ENCODE results near the gene DNAAF5.
"Not testable (repeated sequence)": the region's sequence is repeated elsewhere in the genome, so short reads cannot be mapped to it uniquely, and the experiment has no call there.

The DNAAF5 gene

GRCh38 chr7:800692-801091 is 74.2 kb downstream of the DNAAF5 start:
- no peak for TF ChIP-seq Cebpa-rat (IDR thresholded peaks at IDR 0.05)
- peak overlapping the region in 9 of 11 experiments; percentile 34 to 72 (median 41); a peak in 11 of 22 replicates for H3K4me2 ChIP-seq
- H4K20me1 ChIP-seq, result no peaks in the 10 kb centered on the region
- peak overlapping the region in 3 of 11 experiments; percentile 18 to 44 (median 35); a peak in 3 of 22 replicates for H3K27ac ChIP-seq
- no peaks in the 10 kb centered on the region for H3K27me3 ChIP-seq
- peaks cover 0 to 13% (median 6%) of the 10 kb centered on the region in 11 experiments; a peak in 8 of 22 replicates for H3K36me3 ChIP-seq
- peaks cover 23 to 64% (median 35%) of the 10 kb centered on the region in 10 experiments for H3K4me1 ChIP-seq
- no peak overlapping the region for H3K9ac ChIP-seq
- H3K9me3 ChIP-seq (replicated peaks in 1 of 11), result peaks cover 0 to 16% (median 7%) of the 10 kb centered on the region in 11 experiments; a peak in 15 of 22 replicates
- no peak overlapping the region for H3K4me3 ChIP-seq

- H3K36me3 ChIP-seq, result peaks cover 0 to 13% (median 6%) of the 10 kb centered on the region in 11 experiments; a peak in 8 of 22 replicates
- not testable (repeated sequence) for H3K27ac ChIP-seq, H3K4me3 ChIP-seq, H4K20me1 ChIP-seq, H3K4me2 ChIP-seq, H3K27me3 ChIP-seq, H3K9ac ChIP-seq
- peaks cover 23 to 64% (median 35%) of the 10 kb centered on the region in 10 experiments for H3K4me1 ChIP-seq
- peaks cover 0 to 20% (median 14%) of the 10 kb centered on the region in 11 experiments; a peak in 17 of 22 replicates for H3K9me3 ChIP-seq (replicated peaks in 1 of 11)
Measured at GRCh38 chr7:801351-801750, 74.9 kb downstream of the DNAAF5 start.

GRCh38 chr7:801940-802381 is 75.5 kb downstream of the DNAAF5 start:
- Histone ChIP-seq H3K4me2 (peak overlapping the region in 4 of 11 experiments; percentile 33 to 56 (median 46); a peak in 7 of 22 replicates), H3K9ac (no peak overlapping the region), H3K4me1 (peaks cover 23 to 64% (median 35%) of the 10 kb centered on the region in 10 experiments), H3K9me3 (replicated peaks in 1 of 11) (peaks cover 0 to 26% (median 19%) of the 10 kb centered on the region in 11 experiments; a peak in 21 of 22 replicates), H3K36me3 (peaks cover 0 to 13% (median 6%) of the 10 kb centered on the region in 11 experiments; a peak in 8 of 22 replicates), H4K20me1 (no peaks in the 10 kb centered on the region), H3K27me3 (no peaks in the 10 kb centered on the region), H3K4me3 (no peak overlapping the region), H3K27ac (peak overlapping the region in 6 of 11 experiments; percentile 30 to 62 (median 46); a peak in 6 of 22 replicates)
- no peak for TF ChIP-seq Cebpa-rat (IDR thresholded peaks at IDR 0.05)

GRCh38 chr7:802500-803242 is 76.2 kb downstream of the DNAAF5 start:
- H3K4me1 ChIP-seq, result peaks cover 23 to 64% (median 35%) of the 10 kb centered on the region in 10 experiments
- no peak overlapping the region for H3K4me3 ChIP-seq
- H3K4me2 ChIP-seq, result peak overlapping the region; percentile 33 to 75 (median 50); a peak in 21 of 22 replicates
- no peaks in the 10 kb centered on the region for H3K27me3 ChIP-seq
- H3K27ac ChIP-seq, result peak overlapping the region in 8 of 11 experiments; percentile 17 to 62 (median 46); a peak in 14 of 22 replicates
- TF ChIP-seq Cebpa-rat (IDR thresholded peaks at IDR 0.05), result no peak
- H4K20me1 ChIP-seq, result no peaks in the 10 kb centered on the region
- H3K9ac ChIP-seq, result peak overlapping the region in 5 of 11 experiments; percentile 3 to 35 (median 30); a peak in 8 of 22 replicates
- H3K9me3 ChIP-seq (replicated peaks in 1 of 11), result peaks cover 7 to 33% (median 26%) of the 10 kb centered on the region in 11 experiments
- H3K36me3 ChIP-seq, result peaks cover 0 to 12% (median 6%) of the 10 kb centered on the region in 11 experiments; a peak in 8 of 22 replicates

GRCh38 chr7:803243-803635 is 76.7 kb downstream of the DNAAF5 start:
- TF ChIP-seq Cebpa-rat (IDR thresholded peaks at IDR 0.05), result no peak
- peaks cover 23 to 64% (median 35%) of the 10 kb centered on the region in 10 experiments for H3K4me1 ChIP-seq
- H3K36me3 ChIP-seq, result peaks cover 0 to 9% (median 6%) of the 10 kb centered on the region in 11 experiments; a peak in 6 of 22 replicates
- H4K20me1 ChIP-seq, result no peaks in the 10 kb centered on the region
- peaks cover 13 to 39% (median 31%) of the 10 kb centered on the region in 11 experiments for H3K9me3 ChIP-seq (replicated peaks in 1 of 11)
- peak overlapping the region in 8 of 11 experiments; percentile 17 to 62 (median 46); a peak in 14 of 22 replicates for H3K27ac ChIP-seq
- H3K4me3 ChIP-seq, result no peak overlapping the region
- H3K9ac ChIP-seq, result peak overlapping the region in 5 of 11 experiments; percentile 3 to 35 (median 30); a peak in 7 of 22 replicates
- peak overlapping the region; percentile 33 to 75 (median 50); a peak in 21 of 22 replicates for H3K4me2 ChIP-seq
- no peaks in the 10 kb centered on the region for H3K27me3 ChIP-seq

- peak overlapping the region in 3 of 11 experiments; percentile 4 to 25 (median 5); a peak in 2 of 22 replicates for H3K27ac ChIP-seq
- not testable (repeated sequence) for H4K20me1 ChIP-seq, H3K27me3 ChIP-seq, H3K9ac ChIP-seq, H3K36me3 ChIP-seq, H3K4me3 ChIP-seq
- peaks cover 16 to 45% (median 35%) of the 10 kb centered on the region in 11 experiments for H3K9me3 ChIP-seq (replicated peaks in 1 of 11)
- H3K4me2 ChIP-seq, result peak overlapping the region in 5 of 11 experiments; percentile 15 to 49 (median 26); a peak in 6 of 22 replicates
- H3K4me1 ChIP-seq, result peaks cover 23 to 64% (median 35%) of the 10 kb centered on the region in 10 experiments
Measured at GRCh38 chr7:803796-804195, 77.3 kb downstream of the DNAAF5 start.

GRCh38 chr7:805261-805660 is 78.8 kb downstream of the DNAAF5 start:
- Histone ChIP-seq H3K4me2 (peak overlapping the region in 2 of 11 experiments; percentile 21 to 28; a peak in 1 of 22 replicates), H4K20me1 (no peaks in the 10 kb centered on the region), H3K4me3 (no peak overlapping the region), H3K9ac (no peak overlapping the region), H3K36me3 (peaks cover 0 to 4% (median 0%) of the 10 kb centered on the region in 11 experiments; a peak in 1 of 22 replicates), H3K27me3 (no peaks in the 10 kb centered on the region), H3K27ac (peak overlapping the region in 3 of 11 experiments; percentile 13 to 38 (median 15); a peak in 3 of 22 replicates), H3K9me3 (replicated peaks in 1 of 11) (peaks cover 28 to 50% (median 44%) of the 10 kb centered on the region in 11 experiments), H3K4me1 (peaks cover 13 to 58% (median 24%) of the 10 kb centered on the region in 10 experiments)
- no peak for TF ChIP-seq Cebpa-rat (IDR thresholded peaks at IDR 0.05)

GRCh38 chr7:815284-816216 is 89.1 kb downstream of the DNAAF5 start:
- Histone ChIP-seq H3K4me2 (peak overlapping the region; percentile 57 to 100 (median 100)), H3K9ac (peak overlapping the region in 3 of 11 experiments; percentile 23 to 29 (median 23); a peak in 5 of 22 replicates), H3K9me3 (replicated peaks in 1 of 11) (peaks cover 0 to 14% (median 7%) of the 10 kb centered on the region in 11 experiments; a peak in 18 of 22 replicates), H3K4me1 (peaks cover 53 to 85% (median 77%) of the 10 kb centered on the region in 10 experiments), H3K36me3 (peaks cover 0 to 22% (median 9%) of the 10 kb centered on the region in 11 experiments; a peak in 10 of 22 replicates), H3K27ac (peak overlapping the region in 7 of 11 experiments; percentile 87 to 98 (median 97); a peak in 12 of 22 replicates), H3K27me3 (peaks cover 0 to 3% (median 0%) of the 10 kb centered on the region in 11 experiments; a peak in 1 of 22 replicates), H4K20me1 (peaks cover 27 to 46% (median 37%) of the 10 kb centered on the region in 11 experiments; a peak in 21 of 22 replicates), H3K4me3 (peak overlapping the region in 6 of 10 experiments; percentile 11 to 80 (median 38); a peak in 10 of 20 replicates)
- no peak for TF ChIP-seq Cebpa-rat (IDR thresholded peaks at IDR 0.05)

All from BLaER1 treated with 17β-estradiol and CSF1 and Interleukin-3, amounts not matched to agents 10 nM and 100 nM (cell line).